Panc1 (cell line): ENCODE measurements around the gene OVCH1. TPM values are rescaled to one million over a fixed set of nuclear protein-coding genes. Genes with fewer than 3 reads are reported as not detected.

ENCODE experiments used
- ATAC-seq: fragments of 200-7000 bp; cut with Tn5 transposase; 2 replicates; pipeline ENCODE4 v1.9.1; 2020; ENCODE audit warnings: mild to moderate bottlenecking, moderate library complexity
- BruUV-seq: library from RNA; stranded (reverse); fragments of 400-500 nt; replicated peaks from 2 replicates; lab custom pipeline; 2021; lab: Mats Ljungman, UMichigan
- CTCF ChIA-PET: fragments of 300-600 bp; sonication (Branson Sonifier 250); formaldehyde crosslinking; loops from one replicate; lab custom pipeline; 2022; ENCODE audit warnings: antibody characterized with exemption; lab: Charles Lee
- POLR2A ChIA-PET: fragments of 300-600 bp; sonication (Branson Sonifier 250); formaldehyde crosslinking; loops from one replicate; lab custom pipeline; 2022; ENCODE audit warnings: antibody characterized with exemption; lab: Charles Lee
- DNase-seq: peaks from one replicate; pipeline ENCODE4 v3.0.0-alpha.2; 2010; ENCODE audit warnings: low read depth, low spot score
- H3K27ac ChIP-seq: 2 replicates; pipeline ENCODE4 v1.5.1; 2011; ENCODE audit warnings: mild to moderate bottlenecking, low read length, inconsistent platforms
- H3K27me3 ChIP-seq: fragments of 200-500 bp; sonication (Bioruptor generic); 2 replicates; pipeline ENCODE4 v1.6.0; 2014; ENCODE audit warnings: low read length, inconsistent platforms; ENCODE audit not compliant: control insufficient read depth, insufficient read depth
- H3K36me3 ChIP-seq: fragments of 200-500 bp; sonication (Bioruptor generic); 2 replicates; pipeline ENCODE4 v1.5.1; 2014; ENCODE audit warnings: inconsistent platforms, mild to moderate bottlenecking, low read length, moderate library complexity; ENCODE audit not compliant: control insufficient read depth, insufficient read depth
- H3K4me1 ChIP-seq: 2 replicates; pipeline ENCODE4 v1.5.1; 2011; ENCODE audit warnings: inconsistent platforms, mild to moderate bottlenecking, low read length, moderate library complexity; ENCODE audit not compliant: control insufficient read depth, insufficient read depth
- H3K4me3 ChIP-seq, 2 experiments: 2 replicates each; pipeline ENCODE4 v1.5.1; 2011 to 2012; ENCODE audit warnings: low read depth in 2 of 2, low read length in 2 of 2, mild to moderate bottlenecking in 2 of 2, inconsistent platforms in 1 of 2, moderate library complexity in 1 of 2
- H3K9me3 ChIP-seq: fragments of 200-500 bp; sonication (Bioruptor generic); 2 replicates; pipeline ENCODE4 v1.5.1; 2014; ENCODE audit warnings: low read depth, mild to moderate bottlenecking, inconsistent platforms, low read length, moderate library complexity; ENCODE audit not compliant: control insufficient read depth, insufficient read depth
- CTCF ChIP-seq: fragments of 450-650 bp; IDR thresholded peaks from 2 replicates; pipeline ENCODE4 v1.5.1; 2017; ENCODE audit warnings: mild to moderate bottlenecking
- POLR2AphosphoS5 ChIP-seq: IDR thresholded peaks from 2 replicates; pipeline ENCODE4 v1.6.1; 2012; ENCODE audit warnings: mild to moderate bottlenecking, low read depth, low read length, moderate library complexity
- REST ChIP-seq, 2 experiments: IDR thresholded peaks; 2 replicates each; pipeline ENCODE4 v1.6.1; 2011 to 2012; ENCODE audit warnings: low read depth in 2 of 2, control low read depth in 1 of 2, low read length in 1 of 2, mild to moderate bottlenecking in 1 of 2, moderate library complexity in 1 of 2; ENCODE audit not compliant: insufficient read depth in 1 of 2
- SIN3A ChIP-seq: IDR thresholded peaks from 2 replicates; pipeline ENCODE4 v1.6.1; 2012; ENCODE audit warnings: low read depth, mild to moderate bottlenecking, low read length, moderate library complexity, borderline replicate concordance; ENCODE audit not compliant: insufficient read depth
- TCF7L2 ChIP-seq: IDR thresholded peaks from 2 replicates; pipeline ENCODE4 v1.6.1; 2011; ENCODE audit warnings: mild to moderate bottlenecking, low read depth, low read length, inconsistent platforms
- in situ Hi-C: cut with HindIII; loops from 2 replicates; pipeline ENCODE4 v1.10.0; 2016; ENCODE audit warnings: low sequenced_read_pairs, low pct_unique_long_range_greater_than_20kb
- intact Hi-C: fragments of 100-400 bp; cut with micrococcal nuclease; formaldehyde crosslinking; loops from one replicate; pipeline ENCODE4 v1.10.0; 2022; ENCODE audit not compliant: unreplicated experiment
- total RNA-seq: library from RNA; stranded (reverse); gene quantifications from one replicate; pipeline ENCODE4 v1.2.1, GENCODE V29; 2021; ENCODE audit not compliant: unreplicated experiment

OVCH1 gene
- total RNA-seq, 1 experiment from 2014 or later: not detected

GRCh38 chr12:29451888-29452287 lies 45.6 kb downstream of the OVCH1 start:
- Histone ChIP-seq H3K4me1 (no peaks in the 10 kb centered on the region), H3K27ac (no peak overlapping the region), H3K36me3 (no peaks in the 10 kb centered on the region), H3K9me3 (no peaks in the 10 kb centered on the region), H3K27me3 (no peaks in the 10 kb centered on the region), H3K4me3 (no peak overlapping the region)
- DNase-seq (no peak), ATAC-seq (no peak)
- ChIA-PET CTCF (no interaction called here), POLR2A (no interaction called here)
- intact Hi-C loops: no loop called here
- in situ Hi-C loops: no loop called here
- TF ChIP-seq POLR2AphosphoS5: no peak
- TF ChIP-seq CTCF: no peak
- no peak for TF ChIP-seq REST (IDR thresholded peaks at IDR 0.05; ENCODE audit: insufficient read depth in 1 of 2, low read depth in 2 of 2, low read length in 1 of 2)
- BruUV-seq: no TSS peak

GRCh38 chr12:29448157-29448556 lies 49.3 kb downstream of the OVCH1 start:
- no peak for ATAC-seq
- intact Hi-C loops (no loop called here), in situ Hi-C loops (no loop called here)
- CTCF ChIA-PET: no interaction called here
- Histone ChIP-seq H3K27me3 (no peaks in the 10 kb centered on the region), H3K4me1 (no peaks in the 10 kb centered on the region), H3K36me3 (no peaks in the 10 kb centered on the region), H3K27ac (no peak overlapping the region), H3K9me3 (no peaks in the 10 kb centered on the region), H3K4me3 (no peak overlapping the region)
- TF ChIP-seq CTCF: no peak
- no peak for TF ChIP-seq POLR2AphosphoS5
- TF ChIP-seq REST (IDR thresholded peaks at IDR 0.05; ENCODE audit: insufficient read depth in 1 of 2, low read depth in 2 of 2, low read length in 1 of 2): no peak
- no peak for TF ChIP-seq TCF7L2
- no peak for TF ChIP-seq SIN3A
- no peak for DNase-seq
- BruUV-seq: no TSS peak
- POLR2A ChIA-PET: no interaction called here
